MCF 10A (cell line): ENCODE results near the gene TEX44. TPM values are rescaled to one million over a fixed set of nuclear protein-coding genes. Genes with fewer than 3 reads are reported as not detected.
"Not testable (repeated sequence)": the region's sequence is repeated elsewhere in the genome, so short reads cannot be mapped to it uniquely, and the experiment has no call there.

Experiments used
- BruUV-seq: library from RNA; stranded (reverse); fragments of 400-500 nt; replicated peaks from 2 replicates; lab custom pipeline; 2021; lab: Mats Ljungman, UMichigan
- CTCF ChIA-PET: fragments of 300-600 bp; sonication (Branson Sonifier 250); formaldehyde crosslinking; extraction: SDS; loops from one replicate; lab custom pipeline; 2021; ENCODE audit warnings: antibody characterized with exemption, inconsistent platforms; lab: Yijun Ruan, JAX
- POLR2A ChIA-PET: fragments of 300-600, 350-650 bp; sonication (Branson Sonifier 250); formaldehyde crosslinking; extraction: SDS; loops from one replicate; lab custom pipeline; 2020; ENCODE audit warnings: antibody characterized with exemption, inconsistent platforms; lab: Yijun Ruan, JAX
- DNase-seq: peaks from one replicate; pipeline ENCODE4 v3.0.0-alpha.2; 2018; ENCODE audit not compliant: unreplicated experiment
- H3K27ac Mint-ChIP-seq: one replicate; pipeline ENCODE4 v1.8.0; 2022; ENCODE audit warnings: mild to moderate bottlenecking, low read depth, mixed read lengths; ENCODE audit not compliant: unreplicated experiment
- H3K27me3 Mint-ChIP-seq: one replicate; pipeline ENCODE4 v1.8.0; 2022; ENCODE audit warnings: mixed read lengths; ENCODE audit not compliant: insufficient read depth, unreplicated experiment
- H3K36me3 Mint-ChIP-seq: one replicate; pipeline ENCODE4 v1.8.0; 2022; ENCODE audit warnings: mild to moderate bottlenecking, moderate library complexity, mixed read lengths; ENCODE audit not compliant: insufficient read depth, unreplicated experiment
- H3K4me1 Mint-ChIP-seq: one replicate; pipeline ENCODE4 v1.8.0; 2022; ENCODE audit warnings: mixed read lengths; ENCODE audit not compliant: insufficient read depth, unreplicated experiment
- H3K4me3 Mint-ChIP-seq: one replicate; pipeline ENCODE4 v1.8.0; 2022; ENCODE audit warnings: mild to moderate bottlenecking, moderate library complexity, mixed read lengths; ENCODE audit not compliant: unreplicated experiment
- H3K9me3 Mint-ChIP-seq: one replicate; pipeline ENCODE4 v1.8.0; 2022; ENCODE audit warnings: mixed read lengths; ENCODE audit not compliant: unreplicated experiment
- CTCF ChIP-seq: fragments of 200-600 bp; IDR thresholded peaks from one replicate; pipeline ENCODE4 v1.8.0; 2022; ENCODE audit warnings: antibody characterized with exemption, mild to moderate bottlenecking; ENCODE audit not compliant: unreplicated experiment
- intact Hi-C: fragments of 100-400 bp; cut with micrococcal nuclease; formaldehyde crosslinking; loops from 2 replicates; pipeline ENCODE4 v1.14.1; 2022
- total RNA-seq: library from RNA; stranded (reverse); gene quantifications from 2 replicates; pipeline ENCODE4 v1.2.3, GENCODE V29; 2022

The TEX44 gene
- total RNA-seq, 1 experiment from 2014 or later = not detected

GRCh38 chr2:231573096-231573495 is 19.6 kb upstream of the TEX44 start:
- no TSS peak for BruUV-seq
- Mint-ChIP-seq H3K4me3 (no peak overlapping the region), H3K27ac (no peak overlapping the region), H3K27me3 (no peaks in the 10 kb centered on the region), H3K36me3 (no peaks in the 10 kb centered on the region), H3K9me3 (no peaks in the 10 kb centered on the region), H3K4me1 (no peaks in the 10 kb centered on the region)
- ChIA-PET POLR2A (no interaction called here), CTCF (interaction anchor here (0.6 to 1.7 kb wide), 3 partner anchors 15 to 47 kb away, joined by 3 to 4 read pairs (median 4); no protein-coding TSS in a partner anchor)
- DNase-seq = no peak
- TF ChIP-seq CTCF = no peak
- intact Hi-C loops = no loop called here

DNA sequence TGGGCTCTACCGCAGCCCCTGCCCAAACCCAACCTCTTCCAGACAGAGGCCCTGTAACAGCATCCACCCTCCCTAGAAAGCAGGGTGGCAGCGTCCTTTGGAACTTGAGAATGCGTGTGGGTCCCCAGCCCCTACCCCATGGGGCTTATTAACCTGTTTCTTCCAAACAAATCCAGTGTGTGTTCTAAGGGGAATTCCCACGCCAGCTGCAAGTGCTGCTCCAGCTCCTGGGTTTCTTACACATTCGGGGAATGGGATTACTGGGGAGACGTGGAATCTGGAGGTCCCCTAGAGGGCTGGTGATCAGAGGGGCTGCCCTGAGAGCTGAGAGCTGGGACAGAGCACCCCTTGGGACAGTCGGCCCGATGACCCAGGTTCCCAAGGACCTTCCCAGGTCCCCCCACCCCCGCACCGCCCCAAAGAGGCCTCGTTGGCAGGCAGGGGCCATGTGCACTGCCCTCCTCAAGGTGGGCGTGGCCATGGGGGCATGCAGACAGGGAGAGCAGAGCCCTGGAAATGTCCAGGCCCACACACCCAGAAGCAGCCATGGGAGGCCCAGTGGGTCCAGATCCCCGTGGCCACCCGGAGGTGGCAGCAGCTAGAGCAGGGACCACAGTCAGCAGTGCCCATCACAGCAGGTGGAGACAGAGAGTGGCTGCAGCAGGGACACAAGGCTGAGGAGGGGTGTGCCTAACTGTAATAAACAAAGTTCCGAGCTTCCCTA is 18.8 kb upstream of the TEX44 start:
- DNase-seq = no peak
- Mint-ChIP-seq H3K9me3 (peaks cover 5% of the 10 kb centered on the region), H3K4me1 (no peaks in the 10 kb centered on the region), H3K27me3 (peaks cover under 1% of the 10 kb centered on the region), H3K27ac (no peak overlapping the region), H3K36me3 (no peaks in the 10 kb centered on the region), H3K4me3 (no peak overlapping the region)
- intact Hi-C loops = no loop called here
- no peak for TF ChIP-seq CTCF
- ChIA-PET POLR2A (no interaction called here), CTCF (interaction anchor here (0.5 to 1.7 kb wide), 4 partner anchors 10 to 168 kb away, joined by 3 to 6 read pairs (median 4); no protein-coding TSS in a partner anchor)
- no TSS peak for BruUV-seq

DNA sequence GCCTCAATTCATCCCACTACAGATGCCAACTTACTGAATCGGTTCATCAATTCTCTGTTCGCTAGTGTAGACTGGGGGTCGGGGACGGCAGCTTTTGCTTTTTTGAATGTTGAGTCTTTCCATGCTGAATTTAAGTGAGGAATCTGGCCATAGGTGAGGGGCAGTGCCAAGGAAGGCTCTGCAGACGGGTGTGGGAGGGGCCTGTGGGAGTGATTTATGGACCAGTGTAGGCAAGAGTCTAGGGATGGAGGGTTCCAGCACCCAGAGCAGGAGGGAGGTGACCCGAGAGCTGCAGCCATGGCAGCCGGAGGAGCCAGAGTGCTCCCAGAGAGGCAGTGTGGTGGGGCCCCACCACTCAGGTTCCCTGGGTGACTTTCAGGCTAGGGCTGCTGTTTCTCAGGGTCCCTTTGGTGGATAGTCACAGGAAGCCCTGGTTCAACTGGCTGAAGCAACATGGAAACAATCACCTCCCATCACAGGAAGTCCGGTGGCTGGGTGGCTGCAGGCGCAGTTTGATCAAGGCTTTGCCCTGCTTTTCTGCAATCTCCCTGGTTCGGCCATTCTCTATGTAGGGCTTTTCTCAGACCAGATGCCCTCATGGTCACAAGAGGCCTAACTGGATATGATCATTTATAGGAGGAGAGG is 16.9 kb upstream of the TEX44 start:
- H3K27me3 Mint-ChIP-seq = peaks cover 14% of the 10 kb centered on the region
- intact Hi-C loops = no loop called here
- no peaks in the 10 kb centered on the region for H3K4me1 Mint-ChIP-seq
- ChIA-PET POLR2A (no interaction called here), CTCF (interaction anchor here (0.6 to 1.0 kb wide), 2 partner anchors 21 to 101 kb away, joined by 3 to 5 read pairs; no protein-coding TSS in a partner anchor)
- no TSS peak for BruUV-seq
- H3K4me3 Mint-ChIP-seq = no peak overlapping the region
- no peaks in the 10 kb centered on the region for H3K36me3 Mint-ChIP-seq
- TF ChIP-seq CTCF = no peak
- no peak for DNase-seq
- peaks cover 16% of the 10 kb centered on the region for H3K9me3 Mint-ChIP-seq
- no peak overlapping the region for H3K27ac Mint-ChIP-seq

- TF ChIP-seq CTCF = no peak
- ChIA-PET POLR2A (no interaction called here), CTCF (no interaction called here)
- Mint-ChIP-seq H3K9me3 (peaks cover 16% of the 10 kb centered on the region), H3K4me3 (no peak overlapping the region), H3K36me3 (no peaks in the 10 kb centered on the region), H3K4me1 (no peaks in the 10 kb centered on the region), H3K27me3 (peaks cover 14% of the 10 kb centered on the region), H3K27ac (no peak overlapping the region)
- DNase-seq = no peak
- intact Hi-C loops = no loop called here
- BruUV-seq = no TSS peak
Observed at GRCh38 chr2:231576465-231576864, 16.2 kb upstream of the TEX44 start.

- POLR2A ChIA-PET = interaction anchor here (0.5 to 0.6 kb wide), 2 partner anchors 26 to 258 kb away, joined by 3 read pairs; no protein-coding TSS in a partner anchor
- CTCF ChIA-PET = interaction anchor here (0.8 kb wide), 1 partner anchor 15 kb away, joined by 3 read pairs; no protein-coding TSS in a partner anchor
- BruUV-seq, H3K4me3 Mint-ChIP-seq, H3K4me1 Mint-ChIP-seq, H3K27ac Mint-ChIP-seq, H3K36me3 Mint-ChIP-seq, DNase-seq, intact Hi-C loops: not testable (repeated sequence)
- Mint-ChIP-seq H3K27me3 (peaks cover 14% of the 10 kb centered on the region), H3K9me3 (peaks cover 16% of the 10 kb centered on the region)
Observed at GRCh38 chr2:231578655-231579054, 14.0 kb upstream of the TEX44 start.
